GM12878 (cell line): ENCODE measurements around the gene THSD4. TPM values are rescaled to one million over a fixed set of nuclear protein-coding genes. Genes with fewer than 3 reads are reported as not detected.

Experiments used
- ATAC-seq: fragments of 200-7000 bp; cut with Tn5 transposase; 3 replicates; pipeline ENCODE4 v1.9.1; 2020; ENCODE audit warnings: mild to moderate bottlenecking, moderate library complexity
- BruUV-seq: library from RNA; stranded (reverse); fragments of 400-500 nt; replicated peaks from 2 replicates; lab custom pipeline; 2021; lab: Mats Ljungman, UMichigan
- CTCF ChIA-PET: fragments of 300-600 bp; sonication (Branson Sonifier 250); formaldehyde crosslinking; extraction: SDS; loops from one replicate; lab custom pipeline; 2021; ENCODE audit warnings: inconsistent platforms; lab: Yijun Ruan, JAX
- POLR2A ChIA-PET: fragments of 350-600 bp; formaldehyde crosslinking; extraction: SDS; loops from one replicate; lab custom pipeline; 2021; ENCODE audit warnings: inconsistent platforms; lab: Charles Lee
- RAD21 ChIA-PET: fragments of 300-600 bp; sonication (Branson Sonifier 250); formaldehyde crosslinking; loops from one replicate; lab custom pipeline; 2023; ENCODE audit warnings: antibody characterized with exemption; ENCODE audit not compliant: unreplicated experiment; lab: Charles Lee
- SMC1A ChIA-PET: fragments of 300-600 bp; sonication (Branson Sonifier 250); formaldehyde crosslinking; loops from one replicate; lab custom pipeline; 2023; ENCODE audit not compliant: unreplicated experiment, uncharacterized antibody; lab: Charles Lee
- DNase-seq: peaks from one replicate; pipeline ENCODE4 v3.0.0-alpha.2; 2011; ENCODE audit warnings: low read depth, low spot score
- FAIRE-seq: peaks from 3 replicates; lab custom pipeline; 2011; peaks lifted over from hg19 to GRCh38; lab: Jason Lieb, UNC
- H2AFZ ChIP-seq: 2 replicates; pipeline ENCODE4 v1.6.0; 2011; ENCODE audit warnings: low read depth, low read length, control low read depth; ENCODE audit not compliant: control insufficient read depth
- H3K27ac ChIP-seq: 2 replicates; pipeline ENCODE4 v1.5.1; 2011; ENCODE audit warnings: control low read depth; ENCODE audit not compliant: control insufficient read depth, insufficient read depth
- H3K27me3 ChIP-seq, 2 experiments: replicated peaks in 1 of 2; 2 replicates each; pipeline versions ENCODE4 v1.6.0 to v1.6.1; 2011; ENCODE audit warnings: low read length in 1 of 2; ENCODE audit not compliant: control insufficient read depth in 2 of 2, insufficient read depth in 2 of 2
- H3K36me3 ChIP-seq, 2 experiments: 2 replicates each; pipeline ENCODE4 v1.5.1; 2011; ENCODE audit warnings: low read length in 1 of 2; ENCODE audit not compliant: control insufficient read depth in 2 of 2, insufficient read depth in 2 of 2
- H3K4me1 ChIP-seq: 2 replicates; pipeline ENCODE4 v1.6.1; 2011; ENCODE audit warnings: mild to moderate bottlenecking, low read length, moderate library complexity, mixed read lengths; ENCODE audit not compliant: control insufficient read depth, insufficient read depth
- H3K4me2 ChIP-seq: 2 replicates; pipeline ENCODE4 v1.6.0; 2011; ENCODE audit warnings: control low read depth; ENCODE audit not compliant: control insufficient read depth, insufficient read depth
- H3K4me3 ChIP-seq: fragments of 200-600 bp; sonication (generic); 2 replicates; pipeline ENCODE4 v1.5.1; 2016
- H3K79me2 ChIP-seq: 2 replicates; pipeline ENCODE4 v1.6.0; 2011; ENCODE audit warnings: low read length; ENCODE audit not compliant: control insufficient read depth, insufficient read depth
- H3K9ac ChIP-seq: 2 replicates; pipeline ENCODE4 v1.8.0; 2011; ENCODE audit warnings: low read length, control low read depth, mixed read lengths; ENCODE audit not compliant: control insufficient read depth, insufficient read depth
- H3K9me3 ChIP-seq: replicated peaks from 3 replicates; pipeline ENCODE4 v1.5.1; 2011; ENCODE audit warnings: mild to moderate bottlenecking, low read length; ENCODE audit not compliant: control insufficient read depth, insufficient read depth
- H4K20me1 ChIP-seq: 2 replicates; pipeline ENCODE4 v1.6.0; 2011; ENCODE audit not compliant: control insufficient read depth, insufficient read depth
- EP300 ChIP-seq, 2 experiments: fragments of 150-350 bp in 1 of 2; IDR thresholded peaks; 2 replicates each; pipeline ENCODE4 v1.6.1; 2011 to 2012; ENCODE audit warnings: low read depth in 2 of 2, low read length in 2 of 2, borderline replicate concordance in 1 of 2, improper control_type of control experiment in 1 of 2, inconsistent platforms in 1 of 2; ENCODE audit not compliant: control insufficient read depth in 1 of 2
- EZH2 ChIP-seq: IDR thresholded peaks from 2 replicates; pipeline ENCODE4 v1.6.1; 2012; ENCODE audit warnings: low read depth, mild to moderate bottlenecking, control low read depth, inconsistent platforms, low read length, borderline replicate concordance; ENCODE audit not compliant: control insufficient read depth
- HDAC2 ChIP-seq: fragments of 200-600 bp; sonication (generic); IDR thresholded peaks from 2 replicates; pipeline ENCODE4 v1.6.1; 2017
- STAT1 ChIP-seq: fragments of 450-650 bp; conservative IDR thresholded peaks from 2 replicates; pipeline ENCODE4 v1.6.1; 2014; ENCODE audit warnings: antibody characterized with exemption, mild to moderate bottlenecking
- STAT3 ChIP-seq: IDR thresholded peaks from 2 replicates; pipeline ENCODE4 v1.6.1; 2011; ENCODE audit warnings: low read depth, low read length, improper control_type of control experiment
- WGBS: methylation state at CpG from one replicate; pipeline ENCODE4 v1.1.6; 2016; ENCODE audit warnings: low lambda C conversion rate; ENCODE audit not compliant: insufficient replicate concordance, insufficient coverage; ENCODE audit errors: missing lambda C conversion rate; 5-methylcytosine and 5-hydroxymethylcytosine counted together
- in situ Hi-C: fragments of 300-500 bp; cut with MboI; formaldehyde crosslinking; loops from 9 replicates; pipeline ENCODE4 v1.14.3; 2018; ENCODE audit warnings: mixed read lengths
- intact Hi-C: fragments of 100-400 bp; cut with micrococcal nuclease; formaldehyde crosslinking; loops from one replicate; pipeline ENCODE4 v1.14.2; 2022; ENCODE audit not compliant: unreplicated experiment
- polyA plus RNA-seq, 11 experiments: library from polyadenylated mRNA; depleted of rRNA in 4 of 11; unstranded in 6 of 11; stranded (reverse) in 5 of 11; fragments of >200 nt; fragmentation: Nextera tagmentation in 4 of 11; fragmentation: Illumina TruSeq in 1 of 11; extraction: Ambion mirVana in 4 of 11; extraction: Trizol in 1 of 11; gene quantifications; 1 replicate in 1 of 11; 2 replicates in 10 of 11; pipeline versions ENCODE4 v1.2.1 to v1.2.3, GENCODE V29; 2011 to 2016; ENCODE audit warnings: inconsistent platforms in 2 of 11, missing spikeins in 2 of 11, low read depth in 1 of 11
- total RNA-seq, 4 experiments: library from RNA; depleted of rRNA in 3 of 4; stranded (reverse); fragments of >200 nt in 3 of 4; fragmentation: Illumina TruSeq in 1 of 4; extraction: Trizol in 1 of 4; gene quantifications; 2 replicates each; pipeline versions ENCODE4 v1.2.1 to v1.2.3, GENCODE V29; 2013 to 2021
- TF ChIP-seq, protein P1 (sequence below): fragments of 450-650 bp; IDR thresholded peaks from 2 replicates; pipeline ENCODE4 v1.6.1; 2017; ENCODE audit warnings: antibody characterized with exemption, mild to moderate bottlenecking, moderate library complexity

The THSD4 gene
- total and polyA plus RNA-seq, 10 of the 15 experiments (the other 5 are each of a cell fraction or from before 2014, with no cell fraction given): 0.04 to 0.13 (median 0.05) TPM; not detected in 7

- ChIA-PET POLR2A (interaction anchor here (0.6 kb wide), 1 partner anchor 889 kb away, joined by 9 read pairs; no protein-coding TSS in a partner anchor), RAD21 (no interaction called here), CTCF (interaction anchor here (0.6 kb wide), 1 partner anchor 325 kb away, joined by 4 read pairs; no protein-coding TSS in a partner anchor), SMC1A (no interaction called here)
- Histone ChIP-seq H3K4me1 (no peaks in the 10 kb centered on the region), H4K20me1 (no peaks in the 10 kb centered on the region), H3K4me2 (no peak overlapping the region), H3K79me2 (no peaks in the 10 kb centered on the region), H2AFZ (no peak overlapping the region), H3K27me3 (0 out of 4 replicates have a peak, but pooled peaks cover 0 to 1% of the 10 kb centered on the region in 2 experiments), H3K9me3 (no peaks in the 10 kb centered on the region; the same call in 2 of the 3 replicates), H3K9ac (no peak overlapping the region), H3K4me3 (no peak overlapping the region), H3K36me3 (no peaks in the 10 kb centered on the region), H3K27ac (no peak overlapping the region)
- BruUV-seq: no TSS peak
- DNase-seq (no peak), FAIRE-seq (no peak), ATAC-seq (no peak)
- 72% methylated on average over 8 of the region's 8 CpGs for WGBS
- intact Hi-C loops: no loop called here
- in situ Hi-C loops: no loop called here
- TF ChIP-seq HDAC2 (no peak), EZH2 (no peak), STAT1 (no peak), STAT3 (no peak)
Measured at GRCh38 chr15:71362556-71362955, 247.3 kb downstream of the THSD4 start.

- Histone ChIP-seq H2AFZ (no peak overlapping the region), H3K4me1 (no peaks in the 10 kb centered on the region), H3K4me3 (no peak overlapping the region), H3K27me3 (no peaks in the 10 kb centered on the region), H3K36me3 (no peaks in the 10 kb centered on the region), H3K9me3 (no peaks in the 10 kb centered on the region; the same call in 2 of the 3 replicates), H3K27ac (no peak overlapping the region), H4K20me1 (no peaks in the 10 kb centered on the region), H3K79me2 (no peaks in the 10 kb centered on the region), H3K9ac (no peak overlapping the region), H3K4me2 (no peak overlapping the region)
- ChIA-PET POLR2A (interaction anchor here (0.6 kb wide), 1 partner anchor 890 kb away, joined by 9 read pairs; no protein-coding TSS in a partner anchor), RAD21 (no interaction called here), CTCF (interaction anchor here (0.6 kb wide), 1 partner anchor 326 kb away, joined by 4 read pairs; no protein-coding TSS in a partner anchor), SMC1A (no interaction called here)
- BruUV-seq: no TSS peak
- in situ Hi-C loops (no loop called here), intact Hi-C loops (no loop called here)
- TF ChIP-seq EP300 (IDR thresholded peaks at IDR 0.05; ENCODE audit: borderline replicate concordance in 1 of 2, control insufficient read depth in 1 of 2, low read depth in 2 of 2, low read length in 2 of 2): no peak
- TF ChIP-seq, protein P1, sequence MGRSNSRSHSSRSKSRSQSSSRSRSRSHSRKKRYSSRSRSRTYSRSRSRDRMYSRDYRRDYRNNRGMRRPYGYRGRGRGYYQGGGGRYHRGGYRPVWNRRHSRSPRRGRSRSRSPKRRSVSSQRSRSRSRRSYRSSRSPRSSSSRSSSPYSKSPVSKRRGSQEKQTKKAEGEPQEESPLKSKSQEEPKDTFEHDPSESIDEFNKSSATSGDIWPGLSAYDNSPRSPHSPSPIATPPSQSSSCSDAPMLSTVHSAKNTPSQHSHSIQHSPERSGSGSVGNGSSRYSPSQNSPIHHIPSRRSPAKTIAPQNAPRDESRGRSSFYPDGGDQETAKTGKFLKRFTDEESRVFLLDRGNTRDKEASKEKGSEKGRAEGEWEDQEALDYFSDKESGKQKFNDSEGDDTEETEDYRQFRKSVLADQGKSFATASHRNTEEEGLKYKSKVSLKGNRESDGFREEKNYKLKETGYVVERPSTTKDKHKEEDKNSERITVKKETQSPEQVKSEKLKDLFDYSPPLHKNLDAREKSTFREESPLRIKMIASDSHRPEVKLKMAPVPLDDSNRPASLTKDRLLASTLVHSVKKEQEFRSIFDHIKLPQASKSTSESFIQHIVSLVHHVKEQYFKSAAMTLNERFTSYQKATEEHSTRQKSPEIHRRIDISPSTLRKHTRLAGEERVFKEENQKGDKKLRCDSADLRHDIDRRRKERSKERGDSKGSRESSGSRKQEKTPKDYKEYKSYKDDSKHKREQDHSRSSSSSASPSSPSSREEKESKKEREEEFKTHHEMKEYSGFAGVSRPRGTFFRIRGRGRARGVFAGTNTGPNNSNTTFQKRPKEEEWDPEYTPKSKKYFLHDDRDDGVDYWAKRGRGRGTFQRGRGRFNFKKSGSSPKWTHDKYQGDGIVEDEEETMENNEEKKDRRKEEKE: no peak
- WGBS: 63% methylated on average over 11 of the region's 11 CpGs
- no peak for ATAC-seq
- FAIRE-seq: no peak
- DNase-seq: no peak
Measured at GRCh38 chr15:71362987-71363968, 248.0 kb downstream of the THSD4 start.
